HEK293 (cell line): ENCODE measurements around the gene TTLL7.

Source experiments
- CTCF ChIA-PET: fragments of 350-600 bp; formaldehyde crosslinking; extraction: SDS; loops from one replicate; lab custom pipeline; 2021; ENCODE audit warnings: antibody characterized with exemption; lab: Yijun Ruan, JAX
- POLR2A ChIA-PET: fragments of 300-600 bp; formaldehyde crosslinking; extraction: SDS; loops from one replicate; lab custom pipeline; 2020; ENCODE audit warnings: antibody characterized with exemption, inconsistent platforms; lab: Yijun Ruan, JAX
- H3K27ac ChIP-seq: fragments of 200-500 bp; sonication (Bioruptor generic); 2 replicates; pipeline ENCODE4 v1.5.1; 2014; ENCODE audit warnings: low read depth, low read length, control low read depth, inconsistent platforms; ENCODE audit errors: extremely low read depth
- H3K36me3 ChIP-seq, 2 experiments: fragments of 200-500 bp in 1 of 2; sonication (Bioruptor generic) in 1 of 2; 1 replicate in 1 of 2; 2 replicates in 1 of 2; pipeline ENCODE4 v1.5.1; 2014 to 2017; ENCODE audit warnings: inconsistent platforms in 2 of 2, low read length in 2 of 2; ENCODE audit not compliant: control insufficient read depth in 2 of 2, insufficient read depth in 1 of 2
- H3K4me1 ChIP-seq: fragments of 200-500 bp; sonication (Bioruptor generic); 2 replicates; pipeline ENCODE4 v1.5.1; 2014; ENCODE audit warnings: mild to moderate bottlenecking, low read length, inconsistent platforms; ENCODE audit not compliant: control insufficient read depth, insufficient read depth
- H3K4me3 ChIP-seq: 2 replicates; pipeline ENCODE4 v1.5.1; 2011; ENCODE audit warnings: low read depth, mild to moderate bottlenecking, control low read depth, low read length, moderate library complexity
- H3K9me3 ChIP-seq: fragments of 200-500 bp; sonication (Bioruptor generic); 2 replicates; pipeline ENCODE4 v1.5.1; 2014; ENCODE audit warnings: low read depth, low read length, inconsistent platforms; ENCODE audit not compliant: control insufficient read depth, insufficient read depth
- BCL6B ChIP-seq: fragments of 450-650 bp; formaldehyde crosslinking; IDR thresholded peaks from 2 replicates; pipeline ENCODE4 v1.5.1; 2017; ENCODE audit warnings: missing biosample characterization, missing genetic modification characterization
- GLIS2 ChIP-seq: fragments of 450-650 bp; formaldehyde crosslinking; IDR thresholded peaks from 2 replicates; pipeline ENCODE4 v1.5.1; 2016; ENCODE audit warnings: missing biosample characterization, missing genetic modification characterization
- KLF1 ChIP-seq: fragments of 450-650 bp; formaldehyde crosslinking; IDR thresholded peaks from 2 replicates; pipeline ENCODE4 v1.5.1; 2016; ENCODE audit warnings: missing biosample characterization, missing genetic modification characterization
- KLF7 ChIP-seq: fragments of 450-650 bp; formaldehyde crosslinking; IDR thresholded peaks from 2 replicates; pipeline ENCODE4 v1.5.1; 2016; ENCODE audit warnings: missing biosample characterization, missing genetic modification characterization, borderline replicate concordance
- REPIN1 ChIP-seq: fragments of 450-650 bp; formaldehyde crosslinking; IDR thresholded peaks from 2 replicates; pipeline ENCODE4 v1.5.1; 2017; ENCODE audit warnings: missing biosample characterization, missing genetic modification characterization, low read depth
- ZBTB10 ChIP-seq: fragments of 450-650 bp; formaldehyde crosslinking; IDR thresholded peaks from 2 replicates; pipeline ENCODE4 v1.5.1; 2016; ENCODE audit warnings: missing biosample characterization, missing genetic modification characterization
- ZNF133 ChIP-seq: fragments of 450-650 bp; formaldehyde crosslinking; IDR thresholded peaks from 2 replicates; pipeline ENCODE4 v1.5.1; 2016; ENCODE audit warnings: missing biosample characterization, missing genetic modification characterization
- ZNF16 ChIP-seq: fragments of 450-650 bp; formaldehyde crosslinking; IDR thresholded peaks from 2 replicates; pipeline ENCODE4 v1.5.1; 2016; ENCODE audit warnings: low read depth, missing biosample characterization, missing genetic modification characterization
- ZNF280C ChIP-seq: fragments of 450-650 bp; formaldehyde crosslinking; IDR thresholded peaks from 2 replicates; pipeline ENCODE4 v1.5.1; 2016; ENCODE audit warnings: missing biosample characterization, missing genetic modification characterization
- ZNF311 ChIP-seq: fragments of 450-650 bp; formaldehyde crosslinking; IDR thresholded peaks from 2 replicates; pipeline ENCODE4 v1.5.1; 2017; ENCODE audit warnings: missing biosample characterization, missing genetic modification characterization, borderline replicate concordance
- ZNF501 ChIP-seq: fragments of 450-650 bp; formaldehyde crosslinking; IDR thresholded peaks from 2 replicates; pipeline ENCODE4 v1.5.1; 2016; ENCODE audit warnings: missing biosample characterization, missing genetic modification characterization
- ZNF513 ChIP-seq: fragments of 450-650 bp; IDR thresholded peaks from 2 replicates; pipeline ENCODE4 v1.5.1; 2018; ENCODE audit warnings: missing biosample characterization, missing genetic modification characterization
- ZNF548 ChIP-seq: fragments of 450-650 bp; formaldehyde crosslinking; IDR thresholded peaks from 2 replicates; pipeline ENCODE4 v1.5.1; 2016; ENCODE audit warnings: missing biosample characterization, missing genetic modification characterization
- ZNF549 ChIP-seq: fragments of 450-650 bp; IDR thresholded peaks from 2 replicates; pipeline ENCODE4 v1.5.1; 2018; ENCODE audit warnings: missing biosample characterization, missing genetic modification characterization, mild to moderate bottlenecking, inconsistent platforms, moderate library complexity
- ZNF621 ChIP-seq: fragments of 450-650 bp; formaldehyde crosslinking; IDR thresholded peaks from 2 replicates; pipeline ENCODE4 v1.5.1; 2017; ENCODE audit warnings: missing biosample characterization, missing genetic modification characterization
- ZNF701 ChIP-seq: fragments of 450-650 bp; formaldehyde crosslinking; IDR thresholded peaks from 2 replicates; pipeline ENCODE4 v1.5.1; 2016; ENCODE audit warnings: missing biosample characterization, missing genetic modification characterization
- ZNF707 ChIP-seq: fragments of 450-650 bp; formaldehyde crosslinking; IDR thresholded peaks from 2 replicates; pipeline ENCODE4 v1.5.1; 2016; ENCODE audit warnings: missing biosample characterization, missing genetic modification characterization
- ZNF843 ChIP-seq: fragments of 450-650 bp; formaldehyde crosslinking; IDR thresholded peaks from 2 replicates; pipeline ENCODE4 v1.5.1; 2016; ENCODE audit warnings: missing biosample characterization, missing genetic modification characterization
- TF ChIP-seq, protein P1 (sequence below): fragments of 450-650 bp; formaldehyde crosslinking; conservative IDR thresholded peaks from 2 replicates; pipeline ENCODE4 v1.5.1; 2016; ENCODE audit warnings: low read depth, missing biosample characterization, missing genetic modification characterization
- TF ChIP-seq, protein P2 (sequence below): fragments of 450-650 bp; formaldehyde crosslinking; IDR thresholded peaks from 2 replicates; pipeline ENCODE4 v1.5.1; 2016; ENCODE audit warnings: missing biosample characterization, missing genetic modification characterization, borderline replicate concordance

TTLL7 gene

DNA sequence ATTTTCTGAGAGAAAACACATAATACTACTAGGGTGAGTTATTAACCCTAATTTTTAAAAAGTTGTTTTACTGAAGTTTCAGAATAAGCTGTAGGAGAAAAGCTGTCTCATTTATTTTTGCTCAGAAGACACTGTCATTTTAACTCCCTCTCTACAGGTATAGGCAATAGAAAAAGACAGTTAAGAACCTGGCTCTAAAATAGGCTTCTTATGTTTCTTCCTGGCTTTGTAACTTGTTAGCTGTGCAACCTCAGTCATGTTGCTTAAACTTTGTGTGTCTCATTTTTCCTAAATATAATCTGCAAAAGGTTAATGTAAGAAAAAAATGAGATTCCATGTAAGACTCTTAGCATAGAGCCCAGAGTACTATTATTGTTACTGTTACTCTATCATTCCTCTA lies 64.4 kb downstream of the TTLL7 start:
- peaks cover 0 to 6% of the 10 kb centered on the region in 2 experiments; a peak in 1 of 3 replicates for H3K36me3 ChIP-seq
- ChIA-PET POLR2A (interaction anchor here (1.4 kb wide), 1 partner anchor 64 kb away, joined by 4 read pairs; the partner anchor contains the start of gene TTLL7), CTCF (interaction anchor here (0.6 to 6.4 kb wide), 4 partner anchors 10 to 838 kb away, joined by 3 to 55 read pairs (median 5); no protein-coding TSS in a partner anchor)
- no peaks in the 10 kb centered on the region for H3K9me3 ChIP-seq
- no peak for TF ChIP-seq KLF7
- TF ChIP-seq ZNF16 (tag by site-specific recombination) = no peak
- no peak for TF ChIP-seq ZNF133
- TF ChIP-seq BCL6B = no peak
- no peak for TF ChIP-seq ZNF311
- no peak for TF ChIP-seq ZNF549
- no peak for TF ChIP-seq KLF1 (tag by site-specific recombination)
- no peak for TF ChIP-seq ZNF707
- TF ChIP-seq ZNF843 (tag by site-specific recombination) = no peak
- no peak for TF ChIP-seq ZNF280C (tag by site-specific recombination)
- TF ChIP-seq ZBTB10 (tag by site-specific recombination) = no peak
- no peak for TF ChIP-seq ZNF701 (tag by site-specific recombination)
- TF ChIP-seq REPIN1 (tag by site-specific recombination) = no peak
- no peak for TF ChIP-seq ZNF548
- TF ChIP-seq, protein P1, sequence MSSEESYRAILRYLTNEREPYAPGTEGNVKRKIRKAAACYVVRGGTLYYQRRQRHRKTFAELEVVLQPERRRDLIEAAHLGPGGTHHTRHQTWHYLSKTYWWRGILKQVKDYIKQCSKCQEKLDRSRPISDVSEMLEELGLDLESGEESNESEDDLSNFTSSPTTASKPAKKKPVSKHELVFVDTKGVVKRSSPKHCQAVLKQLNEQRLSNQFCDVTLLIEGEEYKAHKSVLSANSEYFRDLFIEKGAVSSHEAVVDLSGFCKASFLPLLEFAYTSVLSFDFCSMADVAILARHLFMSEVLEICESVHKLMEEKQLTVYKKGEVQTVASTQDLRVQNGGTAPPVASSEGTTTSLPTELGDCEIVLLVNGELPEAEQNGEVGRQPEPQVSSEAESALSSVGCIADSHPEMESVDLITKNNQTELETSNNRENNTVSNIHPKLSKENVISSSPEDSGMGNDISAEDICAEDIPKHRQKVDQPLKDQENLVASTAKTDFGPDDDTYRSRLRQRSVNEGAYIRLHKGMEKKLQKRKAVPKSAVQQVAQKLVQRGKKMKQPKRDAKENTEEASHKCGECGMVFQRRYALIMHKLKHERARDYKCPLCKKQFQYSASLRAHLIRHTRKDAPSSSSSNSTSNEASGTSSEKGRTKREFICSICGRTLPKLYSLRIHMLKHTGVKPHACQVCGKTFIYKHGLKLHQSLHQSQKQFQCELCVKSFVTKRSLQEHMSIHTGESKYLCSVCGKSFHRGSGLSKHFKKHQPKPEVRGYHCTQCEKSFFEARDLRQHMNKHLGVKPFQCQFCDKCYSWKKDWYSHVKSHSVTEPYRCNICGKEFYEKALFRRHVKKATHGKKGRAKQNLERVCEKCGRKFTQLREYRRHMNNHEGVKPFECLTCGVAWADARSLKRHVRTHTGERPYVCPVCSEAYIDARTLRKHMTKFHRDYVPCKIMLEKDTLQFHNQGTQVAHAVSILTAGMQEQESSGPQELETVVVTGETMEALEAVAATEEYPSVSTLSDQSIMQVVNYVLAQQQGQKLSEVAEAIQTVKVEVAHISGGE = no peak
- no peak for TF ChIP-seq ZNF513 (tag by site-specific recombination)
- no peak for TF ChIP-seq ZNF621
- TF ChIP-seq GLIS2 (tag by site-specific recombination) = no peak
- TF ChIP-seq ZNF501 (tag by site-specific recombination) = no peak
- TF ChIP-seq, protein P2, sequence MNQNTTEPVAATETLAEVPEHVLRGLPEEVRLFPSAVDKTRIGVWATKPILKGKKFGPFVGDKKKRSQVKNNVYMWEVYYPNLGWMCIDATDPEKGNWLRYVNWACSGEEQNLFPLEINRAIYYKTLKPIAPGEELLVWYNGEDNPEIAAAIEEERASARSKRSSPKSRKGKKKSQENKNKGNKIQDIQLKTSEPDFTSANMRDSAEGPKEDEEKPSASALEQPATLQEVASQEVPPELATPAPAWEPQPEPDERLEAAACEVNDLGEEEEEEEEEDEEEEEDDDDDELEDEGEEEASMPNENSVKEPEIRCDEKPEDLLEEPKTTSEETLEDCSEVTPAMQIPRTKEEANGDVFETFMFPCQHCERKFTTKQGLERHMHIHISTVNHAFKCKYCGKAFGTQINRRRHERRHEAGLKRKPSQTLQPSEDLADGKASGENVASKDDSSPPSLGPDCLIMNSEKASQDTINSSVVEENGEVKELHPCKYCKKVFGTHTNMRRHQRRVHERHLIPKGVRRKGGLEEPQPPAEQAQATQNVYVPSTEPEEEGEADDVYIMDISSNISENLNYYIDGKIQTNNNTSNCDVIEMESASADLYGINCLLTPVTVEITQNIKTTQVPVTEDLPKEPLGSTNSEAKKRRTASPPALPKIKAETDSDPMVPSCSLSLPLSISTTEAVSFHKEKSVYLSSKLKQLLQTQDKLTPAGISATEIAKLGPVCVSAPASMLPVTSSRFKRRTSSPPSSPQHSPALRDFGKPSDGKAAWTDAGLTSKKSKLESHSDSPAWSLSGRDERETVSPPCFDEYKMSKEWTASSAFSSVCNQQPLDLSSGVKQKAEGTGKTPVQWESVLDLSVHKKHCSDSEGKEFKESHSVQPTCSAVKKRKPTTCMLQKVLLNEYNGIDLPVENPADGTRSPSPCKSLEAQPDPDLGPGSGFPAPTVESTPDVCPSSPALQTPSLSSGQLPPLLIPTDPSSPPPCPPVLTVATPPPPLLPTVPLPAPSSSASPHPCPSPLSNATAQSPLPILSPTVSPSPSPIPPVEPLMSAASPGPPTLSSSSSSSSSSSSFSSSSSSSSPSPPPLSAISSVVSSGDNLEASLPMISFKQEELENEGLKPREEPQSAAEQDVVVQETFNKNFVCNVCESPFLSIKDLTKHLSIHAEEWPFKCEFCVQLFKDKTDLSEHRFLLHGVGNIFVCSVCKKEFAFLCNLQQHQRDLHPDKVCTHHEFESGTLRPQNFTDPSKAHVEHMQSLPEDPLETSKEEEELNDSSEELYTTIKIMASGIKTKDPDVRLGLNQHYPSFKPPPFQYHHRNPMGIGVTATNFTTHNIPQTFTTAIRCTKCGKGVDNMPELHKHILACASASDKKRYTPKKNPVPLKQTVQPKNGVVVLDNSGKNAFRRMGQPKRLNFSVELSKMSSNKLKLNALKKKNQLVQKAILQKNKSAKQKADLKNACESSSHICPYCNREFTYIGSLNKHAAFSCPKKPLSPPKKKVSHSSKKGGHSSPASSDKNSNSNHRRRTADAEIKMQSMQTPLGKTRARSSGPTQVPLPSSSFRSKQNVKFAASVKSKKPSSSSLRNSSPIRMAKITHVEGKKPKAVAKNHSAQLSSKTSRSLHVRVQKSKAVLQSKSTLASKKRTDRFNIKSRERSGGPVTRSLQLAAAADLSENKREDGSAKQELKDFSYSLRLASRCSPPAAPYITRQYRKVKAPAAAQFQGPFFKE (tag by site-specific recombination) = no peak
- H3K27ac ChIP-seq = no peak overlapping the region
- no peak overlapping the region for H3K4me3 ChIP-seq
- no peaks in the 10 kb centered on the region for H3K4me1 ChIP-seq
